ENCODE data around the gene LDB3. TPM values are rescaled to one million over a fixed set of nuclear protein-coding genes. Genes with fewer than 3 reads are reported as not detected.

Gene LDB3
- total RNA-seq, 4 donors from 2014 or later: 0.44 to 3.2 (median 0.98) TPM; not detected in 1

DNA sequence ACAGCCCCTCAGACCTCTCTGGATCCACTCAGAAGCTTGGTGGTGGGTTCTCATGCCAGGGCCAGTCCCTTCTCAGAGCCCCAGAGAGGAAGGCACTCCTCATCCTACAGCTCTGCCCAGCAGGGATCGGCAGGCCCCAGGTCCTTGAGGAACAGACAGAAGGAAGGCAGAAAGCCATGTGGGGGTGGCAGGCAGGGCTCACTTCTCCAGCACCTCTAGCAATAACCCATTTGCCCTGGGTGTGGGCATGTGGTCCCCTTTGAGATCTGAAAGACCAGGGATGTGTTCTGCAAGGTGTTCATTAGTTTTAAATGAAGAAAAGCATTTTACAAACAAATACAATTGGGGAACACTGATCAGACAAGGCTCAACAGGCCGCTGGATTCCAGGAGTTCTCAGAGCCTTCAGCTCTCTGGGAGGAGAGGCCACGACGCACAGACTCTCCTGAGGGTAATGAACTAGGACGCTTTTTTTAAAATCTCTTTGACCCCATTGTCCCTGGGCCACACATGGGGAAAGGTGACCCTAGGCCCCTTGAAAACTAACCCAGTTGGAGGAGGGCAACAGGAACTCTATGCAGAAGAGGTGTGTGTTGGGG lies 40.6 kb downstream of the LDB3 start:
- H3K4me3 ChIP-seq: no peak overlapping the region
- no peaks in the 10 kb centered on the region for H3K9me3 ChIP-seq
- TF ChIP-seq, protein P1, sequence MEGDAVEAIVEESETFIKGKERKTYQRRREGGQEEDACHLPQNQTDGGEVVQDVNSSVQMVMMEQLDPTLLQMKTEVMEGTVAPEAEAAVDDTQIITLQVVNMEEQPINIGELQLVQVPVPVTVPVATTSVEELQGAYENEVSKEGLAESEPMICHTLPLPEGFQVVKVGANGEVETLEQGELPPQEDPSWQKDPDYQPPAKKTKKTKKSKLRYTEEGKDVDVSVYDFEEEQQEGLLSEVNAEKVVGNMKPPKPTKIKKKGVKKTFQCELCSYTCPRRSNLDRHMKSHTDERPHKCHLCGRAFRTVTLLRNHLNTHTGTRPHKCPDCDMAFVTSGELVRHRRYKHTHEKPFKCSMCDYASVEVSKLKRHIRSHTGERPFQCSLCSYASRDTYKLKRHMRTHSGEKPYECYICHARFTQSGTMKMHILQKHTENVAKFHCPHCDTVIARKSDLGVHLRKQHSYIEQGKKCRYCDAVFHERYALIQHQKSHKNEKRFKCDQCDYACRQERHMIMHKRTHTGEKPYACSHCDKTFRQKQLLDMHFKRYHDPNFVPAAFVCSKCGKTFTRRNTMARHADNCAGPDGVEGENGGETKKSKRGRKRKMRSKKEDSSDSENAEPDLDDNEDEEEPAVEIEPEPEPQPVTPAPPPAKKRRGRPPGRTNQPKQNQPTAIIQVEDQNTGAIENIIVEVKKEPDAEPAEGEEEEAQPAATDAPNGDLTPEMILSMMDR (IDR thresholded peaks at IDR 0.05): no peak
- TF ChIP-seq POLR2AphosphoS5 (IDR thresholded peaks at IDR 0.05) (no peak), POLR2A (IDR thresholded peaks at IDR 0.05) (no peak)
- H3K4me1 ChIP-seq: peaks cover 15% of the 10 kb centered on the region
- peaks cover 3% of the 10 kb centered on the region for H3K27me3 ChIP-seq
- 60% methylated on average over 5 of the region's 5 CpGs for WGBS
- H3K36me3 ChIP-seq: no peaks in the 10 kb centered on the region
- no peak overlapping the region for H3K27ac ChIP-seq
- no peak for DNase-seq (ENCODE audit: low spot score in 2 of 2)

DNA sequence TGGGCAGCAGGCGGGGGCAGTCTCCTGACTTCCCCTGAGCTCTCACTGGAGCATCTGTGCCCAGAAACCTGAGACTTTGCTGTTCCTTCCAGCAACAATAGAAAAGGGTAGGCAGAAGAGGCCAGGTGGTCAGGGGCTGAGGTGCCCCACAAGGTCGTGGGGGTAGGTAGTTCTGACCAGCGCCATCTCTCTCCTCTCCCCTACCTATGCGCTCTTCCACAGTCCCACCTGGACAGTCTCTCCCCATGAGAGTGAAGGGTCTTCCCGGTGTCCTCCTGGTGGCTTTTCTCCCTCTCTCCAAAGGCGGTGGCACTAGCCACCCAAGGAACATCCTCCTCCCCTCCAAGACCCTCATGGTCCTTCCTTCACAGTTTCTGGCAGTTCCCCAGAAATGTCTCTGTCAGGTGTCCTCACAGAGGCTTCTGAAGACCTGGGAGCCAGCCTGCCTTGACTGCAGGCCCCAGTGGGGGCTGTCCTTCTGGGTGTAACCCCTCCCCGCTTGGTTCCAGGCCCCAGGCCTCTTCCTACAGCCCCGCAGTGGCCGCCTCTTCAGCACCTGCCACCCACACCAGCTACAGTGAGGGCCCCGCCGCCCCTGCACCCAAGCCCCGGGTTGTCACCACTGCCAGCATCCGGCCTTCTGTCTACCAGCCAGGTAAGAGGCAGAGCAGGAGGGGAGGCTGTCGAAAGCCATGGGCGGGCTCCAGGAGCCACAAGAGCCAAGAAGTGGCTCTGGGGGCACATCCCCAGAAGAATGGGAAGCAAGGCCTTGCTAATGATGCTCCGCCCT lies 41.3 kb downstream of the LDB3 start:
- no peak for DNase-seq (ENCODE audit: low spot score in 2 of 2)
- Histone ChIP-seq H3K36me3 (no peaks in the 10 kb centered on the region), H3K4me1 (peaks cover 15% of the 10 kb centered on the region), H3K4me3 (no peak overlapping the region), H3K27ac (no peak overlapping the region), H3K27me3 (peaks cover 3% of the 10 kb centered on the region), H3K9me3 (no peaks in the 10 kb centered on the region)
- TF ChIP-seq, protein P1 (IDR thresholded peaks at IDR 0.05): no peak
- TF ChIP-seq POLR2A (IDR thresholded peaks at IDR 0.05) (no peak), POLR2AphosphoS5 (IDR thresholded peaks at IDR 0.05) (no peak)
- 90% methylated on average over 9 of the region's 16 CpGs for WGBS

DNA sequence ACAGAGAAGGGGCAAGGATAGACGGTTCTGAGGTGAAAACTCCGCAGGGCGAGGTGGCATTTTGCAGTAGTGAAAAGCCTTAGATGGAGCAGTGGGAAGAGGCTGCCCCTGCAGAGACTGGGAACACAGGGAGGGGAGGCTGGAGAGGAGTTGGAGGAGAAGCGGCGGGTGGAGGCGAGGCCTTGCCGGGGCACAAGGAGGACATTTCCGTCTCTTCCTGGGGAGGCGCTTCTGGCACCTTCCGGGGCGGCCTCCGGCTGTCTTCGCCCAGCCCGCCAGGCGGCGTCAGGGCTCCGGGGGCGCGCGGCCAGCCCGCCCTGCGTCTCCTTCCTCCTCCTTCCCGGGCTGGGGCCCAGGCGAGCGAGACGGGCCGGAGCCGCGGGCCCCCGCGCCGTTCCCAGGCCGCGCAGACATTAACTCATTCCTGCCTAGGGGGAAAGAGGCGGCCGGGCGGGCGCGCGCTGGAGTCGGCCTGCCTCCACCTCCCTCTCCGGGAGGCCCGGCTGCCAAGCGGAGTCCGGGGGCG lies 42.7 kb downstream of the LDB3 start:
- Histone ChIP-seq H3K4me1 (peaks cover 18% of the 10 kb centered on the region), H3K27ac (peak overlapping the region; percentile 94), H3K36me3 (no peaks in the 10 kb centered on the region), H3K27me3 (peaks cover 3% of the 10 kb centered on the region), H3K9me3 (no peaks in the 10 kb centered on the region), H3K4me3 (peak overlapping the region; percentile 81)
- TF ChIP-seq EP300 (IDR thresholded peaks at IDR 0.05) (no peak), POLR2AphosphoS5 (IDR thresholded peaks at IDR 0.05) (peak in 2 of 3 donors; percentile 18 to 29), POLR2A (IDR thresholded peaks at IDR 0.05) (peak in 1 of 2 donors; percentile 20)
- TF ChIP-seq, protein P1 (IDR thresholded peaks at IDR 0.05): peak; percentile 57 to 92
- DNase-seq (ENCODE audit: low spot score in 2 of 2): peak in 1 of 2 donors; percentile 91
- WGBS: 25% methylated on average over 7 of the region's 46 CpGs

DNA sequence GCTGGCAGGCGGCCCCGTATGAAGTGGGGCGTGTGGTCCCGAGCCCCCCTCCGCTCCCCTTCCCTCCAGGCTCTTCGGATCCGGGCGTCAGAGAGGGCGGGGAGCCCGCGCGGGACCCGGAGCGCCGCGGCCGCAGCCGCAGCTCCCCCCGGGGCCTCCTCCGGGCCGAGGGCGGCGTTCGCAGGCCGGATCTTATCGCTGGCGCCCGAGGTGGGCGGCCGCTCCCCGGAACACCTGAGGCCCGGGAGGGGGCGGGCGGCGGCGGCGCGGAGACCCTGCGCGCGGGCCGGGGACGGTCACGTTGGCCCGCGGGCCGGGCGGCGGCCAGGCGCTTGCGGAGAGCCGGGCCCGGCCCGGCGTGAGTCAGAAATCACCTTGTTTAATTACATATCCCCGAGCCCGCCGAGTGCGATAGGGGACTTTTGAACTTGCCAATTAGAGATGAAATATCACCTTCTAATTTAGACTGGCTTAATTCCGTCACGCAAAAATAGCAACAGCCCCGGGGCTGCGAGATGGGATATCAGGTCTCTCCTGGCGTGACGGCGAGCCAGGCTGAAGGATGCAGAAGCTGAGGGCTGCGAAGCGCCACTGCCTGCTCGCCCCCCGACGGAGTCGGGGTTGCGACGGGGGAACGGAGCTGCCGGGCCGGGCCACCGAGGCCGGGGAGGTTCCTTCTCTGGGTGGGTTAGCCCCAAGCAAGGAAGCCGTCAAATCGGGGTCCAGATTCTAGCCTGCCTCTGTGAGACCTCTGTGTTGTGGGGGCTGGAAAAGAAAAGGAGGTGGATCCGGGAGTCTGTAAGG lies 43.4 kb downstream of the LDB3 start:
- Histone ChIP-seq H3K9me3 (no peaks in the 10 kb centered on the region), H3K27ac (peak overlapping the region; percentile 94), H3K4me1 (peaks cover 19% of the 10 kb centered on the region), H3K36me3 (no peaks in the 10 kb centered on the region), H3K4me3 (peak overlapping the region; percentile 81), H3K27me3 (peaks cover 3% of the 10 kb centered on the region)
- 1% methylated on average over 39 of the region's 82 CpGs for WGBS
- no peak for TF ChIP-seq EP300 (IDR thresholded peaks at IDR 0.05)
- TF ChIP-seq, protein P1 (IDR thresholded peaks at IDR 0.05): no peak
- no peak for TF ChIP-seq POLR2A (IDR thresholded peaks at IDR 0.05)
- no peak for TF ChIP-seq POLR2AphosphoS5 (IDR thresholded peaks at IDR 0.05)
- peak; percentile 68 to 83 for DNase-seq (ENCODE audit: low spot score in 2 of 2)
